Stimulated activated CD4-positive, alpha-beta T cell treated with anti-CD3 and anti-CD28 coated beads, Interleukin-4, amount 100 ng/mL, for 4 hours (primary cell): ENCODE data around the gene MXD3.

Source experiments
- DNase-seq, 2 experiments: peaks; one replicate each; pipeline ENCODE4 v3.0.0-alpha.2; 2020

Gene MXD3

GRCh38 chr5:177302354-177303110 lies 9.2 kb downstream of the MXD3 start:
- no peak for DNase-seq

- no peak for DNase-seq
These were observed 10.1 kb downstream of the MXD3 start for GRCh38 chr5:177301503-177302165.

- DNase-seq: no peak
These were observed 10.7 kb downstream of the MXD3 start for GRCh38 chr5:177300951-177301350.

GRCh38 chr5:177300236-177300880 lies 11.3 kb downstream of the MXD3 start:
- peak; percentile 17 to 68 for DNase-seq

- no peak for DNase-seq
These were observed 12.0 kb downstream of the MXD3 start for GRCh38 chr5:177299697-177300096.

- DNase-seq: no peak
These were observed 13.8 kb downstream of the MXD3 start for GRCh38 chr5:177297922-177298321.

GRCh38 chr5:177296581-177296980 lies 15.1 kb downstream of the MXD3 start:
- no peak for DNase-seq

GRCh38 chr5:177295924-177296323 lies 15.8 kb downstream of the MXD3 start:
- no peak for DNase-seq

- no peak for DNase-seq
These were observed 17.1 kb downstream of the MXD3 start for GRCh38 chr5:177294632-177295031.

GRCh38 chr5:177293819-177294581 lies 17.7 kb downstream of the MXD3 start:
- no peak for DNase-seq

GRCh38 chr5:177291735-177292134 lies 20.0 kb downstream of the MXD3 start:
- DNase-seq: no peak

GRCh38 chr5:177290816-177291596 lies 20.7 kb downstream of the MXD3 start:
- DNase-seq: no peak

GRCh38 chr5:177288191-177288590 lies 23.5 kb downstream of the MXD3 start:
- no peak for DNase-seq

- no peak for DNase-seq
These were observed 34.8 kb downstream of the MXD3 start for GRCh38 chr5:177276886-177277285.

GRCh38 chr5:177275883-177276282 lies 35.8 kb downstream of the MXD3 start:
- no peak for DNase-seq

- no peak for DNase-seq
These were observed 40.6 kb downstream of the MXD3 start for GRCh38 chr5:177271113-177271512.

- DNase-seq: no peak
These were observed 41.0 kb downstream of the MXD3 start for GRCh38 chr5:177270653-177271052.

GRCh38 chr5:177269976-177270375 lies 41.7 kb downstream of the MXD3 start:
- no peak for DNase-seq

GRCh38 chr5:177269232-177269895 lies 42.3 kb downstream of the MXD3 start:
- no peak for DNase-seq

- DNase-seq: no peak
These were observed 46.3 kb downstream of the MXD3 start for GRCh38 chr5:177265395-177265794.

- no peak for DNase-seq
These were observed 47.5 kb downstream of the MXD3 start for GRCh38 chr5:177264178-177264577.

GRCh38 chr5:177261510-177261909 lies 50.2 kb downstream of the MXD3 start:
- DNase-seq: no peak
